Stimulated activated CD4-positive, alpha-beta T cell treated with anti-CD3 and anti-CD28 coated beads, Interleukin-4, amount 100 ng/mL, for 1 hour (primary cell): Measurements from ENCODE around the gene SH3RF2.
"Not testable (repeated sequence)": the region's sequence is repeated elsewhere in the genome, so short reads cannot be mapped to it uniquely, and the experiment has no call there.

Experiments used
- DNase-seq: peaks from one replicate; pipeline ENCODE4 v3.0.0-alpha.2; 2020

The SH3RF2 gene

GRCh38 chr5:145980718-145981117, 44.3 kb downstream of the SH3RF2 start:
- no peak for DNase-seq

DNA sequence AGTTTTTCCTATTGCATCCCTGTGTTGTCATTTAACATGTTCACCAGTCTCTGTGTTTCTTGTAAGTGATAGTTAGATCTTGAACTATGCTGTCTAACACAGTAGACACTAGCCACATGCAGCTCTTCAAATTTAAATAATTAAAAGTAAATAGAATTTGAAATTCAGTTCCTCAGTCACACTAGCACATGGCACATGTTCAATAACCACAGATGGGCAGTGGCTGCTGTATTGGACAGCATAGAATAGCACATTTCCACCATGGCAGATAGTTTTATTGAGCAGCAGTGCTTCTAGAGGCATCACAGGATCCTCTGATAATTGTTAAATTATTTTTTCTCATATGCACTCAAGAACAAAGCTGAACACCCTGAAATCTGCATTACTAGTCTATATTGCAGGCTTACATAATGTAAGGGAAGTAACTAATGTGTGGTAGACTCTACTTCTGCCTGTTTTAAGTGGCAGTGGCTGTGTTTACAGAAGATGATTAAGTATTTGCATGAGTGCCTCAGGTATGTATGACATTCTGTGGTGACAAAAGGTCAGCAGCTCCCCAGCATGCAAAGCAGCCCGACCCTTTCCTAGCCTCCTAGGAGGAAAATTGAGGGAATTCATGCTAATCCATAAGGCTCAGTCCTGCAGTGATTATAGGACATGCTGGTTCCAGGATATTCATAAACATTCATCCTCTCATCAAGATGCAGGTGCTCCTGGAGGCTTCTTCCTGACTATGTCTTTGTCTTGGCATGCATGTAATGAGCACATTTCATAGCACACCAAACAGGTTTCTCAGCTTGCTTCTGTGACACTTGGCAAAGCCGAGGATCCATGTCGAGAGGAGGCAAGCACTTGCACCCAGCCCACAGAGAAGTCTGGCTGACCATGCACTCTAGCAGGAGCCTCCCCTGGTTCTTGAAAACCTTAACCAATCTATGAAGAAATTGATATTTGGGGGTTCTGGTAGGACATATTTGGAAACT, 45.5 kb downstream of the SH3RF2 start:
- no peak for DNase-seq

DNA sequence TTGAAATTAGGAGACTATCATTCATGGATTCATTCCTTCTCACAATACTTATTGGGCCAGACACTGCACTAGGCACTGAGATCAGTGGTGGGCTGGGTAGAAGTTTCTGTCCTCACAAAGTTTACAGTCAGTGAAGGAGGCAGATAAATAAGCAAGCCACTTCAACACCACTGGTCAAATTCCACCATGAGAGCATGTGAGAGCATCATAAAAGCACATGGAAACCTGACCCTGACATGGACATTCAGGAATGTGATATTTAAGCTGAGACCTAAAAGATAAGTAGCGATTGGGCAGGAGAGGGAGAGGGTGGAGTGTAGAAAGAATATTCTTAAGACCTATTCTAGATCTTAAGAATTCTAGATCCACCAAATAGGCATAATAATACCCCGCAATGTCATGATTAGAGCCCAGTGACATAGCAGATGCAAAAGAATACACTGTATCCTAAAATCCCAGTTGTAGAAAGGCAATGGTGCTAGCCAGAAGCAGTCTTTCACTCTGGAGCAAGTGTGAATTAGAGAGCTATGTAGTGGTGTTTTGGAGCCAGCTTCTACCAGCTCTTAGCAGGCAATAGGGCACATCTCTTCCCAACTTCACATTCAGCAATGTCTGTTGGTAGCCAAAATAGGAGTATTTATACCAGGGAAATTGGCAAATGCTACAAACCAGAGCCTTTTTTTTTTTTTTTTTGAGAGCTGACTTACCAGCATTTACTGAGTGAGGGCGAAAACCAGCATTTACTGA, 46.4 kb downstream of the SH3RF2 start:
- DNase-seq = no peak

GRCh38 chr5:145983446-145983845, 47.1 kb downstream of the SH3RF2 start:
- DNase-seq = no peak

DNA sequence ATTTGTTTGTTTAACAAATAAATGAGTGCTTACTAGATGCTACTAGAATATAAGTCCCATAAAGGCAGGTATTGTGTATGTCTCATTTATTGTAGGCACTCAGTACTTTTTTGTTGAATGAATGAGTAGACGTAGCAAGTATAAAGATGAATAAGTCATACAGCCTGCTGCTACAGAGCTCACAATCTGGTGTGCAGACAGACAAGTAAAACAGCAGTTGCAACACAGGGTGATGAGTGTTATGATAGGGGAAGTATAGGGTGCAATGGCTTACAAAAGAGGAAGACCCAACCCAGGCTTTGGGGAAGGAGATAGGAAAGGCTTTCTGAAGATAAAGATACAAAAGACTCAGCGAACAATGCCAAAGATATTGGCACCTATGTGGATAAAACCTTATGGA, 47.7 kb downstream of the SH3RF2 start:
- no peak for DNase-seq

DNA sequence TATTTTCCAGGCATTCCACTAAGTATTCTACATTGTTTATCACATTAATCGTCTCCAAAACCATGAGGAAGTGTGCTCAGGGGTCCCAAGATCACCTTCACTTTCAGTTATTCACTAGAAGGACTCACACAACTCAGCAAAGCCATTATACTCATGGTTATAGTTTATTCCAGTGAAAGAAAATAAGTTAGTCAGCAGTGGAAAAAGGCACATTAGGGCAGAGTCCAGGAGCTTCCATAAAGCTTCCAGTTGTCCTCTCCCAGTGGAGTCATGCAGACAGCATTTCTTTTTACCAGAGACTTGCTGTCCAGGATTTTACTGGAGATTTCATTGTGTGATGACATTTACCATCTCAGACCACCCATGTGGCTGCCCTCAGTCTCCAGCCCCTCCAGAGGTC, 51.5 kb downstream of the SH3RF2 start:
- no peak for DNase-seq

DNA sequence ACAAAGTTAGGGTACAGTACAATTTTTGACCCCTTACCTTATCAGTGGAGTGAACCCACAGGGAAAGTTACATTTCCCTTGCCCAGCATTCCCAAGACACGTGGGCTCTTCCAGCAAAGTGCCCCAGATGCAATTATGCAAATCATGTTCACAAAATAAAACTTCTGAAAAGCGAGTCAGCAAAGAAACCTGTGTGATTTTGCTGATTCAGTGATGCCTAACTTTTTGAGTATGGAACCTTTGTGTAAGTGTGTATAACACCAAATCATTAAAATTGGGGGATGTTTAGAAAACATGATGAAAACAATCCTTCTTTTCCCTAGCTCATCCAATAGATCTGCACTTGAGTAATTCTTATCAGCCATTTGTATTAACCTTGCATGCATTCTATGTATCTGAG, 52.6 kb downstream of the SH3RF2 start:
- DNase-seq = no peak

DNA sequence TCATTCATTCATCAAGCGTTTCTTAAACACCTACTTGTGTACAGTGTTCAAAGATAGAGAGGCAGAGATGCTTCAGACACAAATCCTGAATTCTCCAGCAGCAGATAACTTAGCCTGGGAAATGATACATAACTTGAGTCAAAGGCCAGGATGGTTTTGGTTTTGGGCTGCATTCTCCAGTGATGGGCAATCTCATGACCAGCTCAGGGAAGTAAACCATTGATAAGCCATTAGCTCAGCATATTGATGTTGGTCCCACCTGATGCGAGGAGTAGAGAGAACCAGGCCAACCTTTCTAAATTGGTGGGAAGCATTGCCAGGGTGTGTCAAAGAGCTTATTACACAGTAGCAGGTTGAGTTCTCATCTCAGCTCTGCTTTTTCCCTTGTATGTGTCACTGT, 53.0 kb downstream of the SH3RF2 start:
- no peak for DNase-seq

DNA sequence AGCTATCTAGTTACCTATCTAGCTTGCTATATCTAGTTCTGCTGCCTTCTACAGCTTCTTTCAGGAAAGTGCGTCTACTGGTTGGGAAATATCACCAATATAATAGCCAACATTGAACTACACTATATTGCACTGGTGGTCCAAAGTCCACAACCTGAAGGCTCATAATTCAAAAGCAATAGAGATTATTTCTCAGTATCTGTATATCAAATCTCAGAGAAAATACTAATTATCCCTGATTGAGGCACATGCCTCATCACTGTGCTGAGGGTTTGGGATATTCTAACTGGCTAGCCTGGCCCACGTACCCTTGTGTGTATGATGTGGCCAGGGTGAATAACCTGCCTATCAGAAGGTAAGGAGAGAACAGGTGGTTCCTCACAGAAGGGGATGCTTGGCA, 53.8 kb downstream of the SH3RF2 start:
- DNase-seq = no peak

- no peak for DNase-seq
Measured at GRCh38 chr5:145991044-145991575, 54.7 kb downstream of the SH3RF2 start.

- not testable (repeated sequence) for DNase-seq
Measured at GRCh38 chr5:145993538-145993937, 57.2 kb downstream of the SH3RF2 start.

DNA sequence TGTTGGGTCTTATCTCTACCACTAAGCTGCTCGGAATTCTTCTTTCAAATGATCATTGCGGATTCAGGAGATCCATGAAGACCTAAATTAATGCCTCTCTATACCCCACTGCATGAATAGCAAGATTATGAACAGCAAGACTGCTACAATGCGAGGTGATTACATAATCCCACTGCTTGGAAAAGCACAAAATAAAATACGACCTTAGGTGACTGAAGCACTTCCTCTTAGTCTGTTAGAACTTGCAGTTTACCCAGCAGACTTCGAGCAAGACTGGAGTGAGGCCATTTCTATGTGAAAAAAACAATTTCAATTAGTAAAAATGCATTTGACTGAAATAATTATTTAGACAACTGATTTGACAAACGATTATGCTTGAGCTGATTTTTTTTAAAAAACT, 59.8 kb downstream of the SH3RF2 start:
- no peak for DNase-seq

DNA sequence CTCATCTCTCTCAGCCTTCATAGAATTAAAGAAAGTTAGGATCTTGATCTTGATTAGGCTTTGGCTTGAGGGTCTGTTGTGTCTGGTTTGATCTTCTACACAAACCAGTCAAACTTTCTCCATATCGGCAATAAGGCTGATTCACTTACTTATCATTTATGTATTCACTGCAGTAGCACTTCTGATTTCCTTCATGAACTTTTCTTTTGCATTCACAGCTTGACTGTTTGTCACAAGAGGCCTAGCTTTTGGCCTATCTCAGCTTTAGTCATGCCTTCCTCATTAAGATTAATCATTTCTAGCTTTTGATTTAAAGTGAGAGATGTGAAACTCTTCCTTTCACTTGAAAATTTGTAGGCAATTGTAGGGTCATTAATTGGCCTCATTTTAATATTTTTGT, 62.8 kb downstream of the SH3RF2 start:
- DNase-seq = no peak

DNA sequence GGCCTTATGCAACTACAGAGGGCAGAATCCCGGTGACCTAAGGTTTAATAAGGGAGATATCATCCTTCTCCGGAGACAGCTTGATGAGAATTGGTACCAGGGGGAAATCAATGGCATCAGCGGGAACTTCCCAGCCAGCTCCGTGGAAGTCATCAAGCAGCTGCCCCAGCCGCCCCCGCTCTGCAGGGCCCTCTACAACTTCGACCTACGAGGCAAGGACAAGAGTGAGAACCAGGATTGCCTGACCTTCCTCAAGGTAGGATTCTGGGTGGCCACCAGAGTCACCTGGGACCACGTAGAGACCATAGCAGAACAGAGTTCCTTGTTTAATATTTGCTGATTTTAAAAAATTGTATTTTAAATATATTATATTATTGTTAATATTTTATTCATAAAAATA, 63.7 kb downstream of the SH3RF2 start:
- no peak for DNase-seq

DNA sequence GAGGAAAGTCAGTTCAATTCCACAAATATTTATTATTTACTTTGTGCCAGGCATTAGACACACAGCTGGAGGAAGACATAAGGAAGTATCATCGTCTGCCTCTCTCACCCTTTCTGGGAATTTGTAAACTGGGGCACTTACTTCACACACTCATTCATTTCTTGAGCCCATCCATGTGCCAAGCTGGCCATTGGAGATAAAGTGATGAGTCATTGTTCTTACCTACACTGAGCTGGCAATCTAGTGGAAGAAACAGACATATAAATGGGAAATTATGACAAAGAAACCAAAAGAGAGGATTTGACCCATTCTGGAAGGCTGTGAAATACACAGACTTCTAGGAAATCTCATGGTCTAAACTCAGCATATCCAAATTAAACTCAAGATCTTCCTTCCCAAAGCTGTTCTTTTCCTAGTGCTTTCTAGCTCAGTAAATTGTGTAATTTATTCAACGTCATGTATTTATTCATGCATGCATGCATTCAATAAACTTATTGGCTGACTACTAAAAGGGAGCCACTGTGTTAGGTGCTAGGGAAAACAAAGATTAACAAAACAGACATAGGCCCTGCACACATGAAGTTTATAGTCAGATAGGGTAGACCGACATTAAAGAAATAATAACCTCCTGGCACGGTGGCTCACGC, 65.3 kb downstream of the SH3RF2 start:
- DNase-seq = no peak

- DNase-seq = no peak
Measured at GRCh38 chr5:146002491-146002890, 66.1 kb downstream of the SH3RF2 start.

- no peak for DNase-seq
Measured at GRCh38 chr5:146003852-146004251, 67.5 kb downstream of the SH3RF2 start.

DNA sequence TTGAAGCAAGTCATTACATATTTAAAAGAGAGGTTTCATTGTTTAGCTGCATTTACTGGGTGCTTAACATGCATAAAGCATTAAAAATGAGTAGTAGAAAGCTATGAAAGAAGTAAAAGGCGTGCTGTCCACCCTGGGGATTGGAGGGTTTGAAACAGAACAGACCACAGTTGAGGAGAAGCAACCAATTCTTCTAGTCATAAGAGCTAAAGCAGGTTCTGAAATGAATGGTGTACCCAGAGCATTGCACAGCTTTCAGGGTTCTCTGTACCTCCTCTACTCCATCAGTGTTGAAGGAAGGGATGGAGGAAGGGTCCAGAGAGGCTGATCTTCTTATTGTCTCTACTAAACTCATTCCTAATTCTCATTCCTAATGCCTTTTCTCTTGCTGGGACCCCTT, 68.9 kb downstream of the SH3RF2 start:
- DNase-seq = no peak

GRCh38 chr5:146005723-146006122, 69.3 kb downstream of the SH3RF2 start:
- no peak for DNase-seq

GRCh38 chr5:146006470-146007190, 70.3 kb downstream of the SH3RF2 start:
- DNase-seq = no peak

GRCh38 chr5:146007270-146007669, 70.9 kb downstream of the SH3RF2 start:
- no peak for DNase-seq

DNA sequence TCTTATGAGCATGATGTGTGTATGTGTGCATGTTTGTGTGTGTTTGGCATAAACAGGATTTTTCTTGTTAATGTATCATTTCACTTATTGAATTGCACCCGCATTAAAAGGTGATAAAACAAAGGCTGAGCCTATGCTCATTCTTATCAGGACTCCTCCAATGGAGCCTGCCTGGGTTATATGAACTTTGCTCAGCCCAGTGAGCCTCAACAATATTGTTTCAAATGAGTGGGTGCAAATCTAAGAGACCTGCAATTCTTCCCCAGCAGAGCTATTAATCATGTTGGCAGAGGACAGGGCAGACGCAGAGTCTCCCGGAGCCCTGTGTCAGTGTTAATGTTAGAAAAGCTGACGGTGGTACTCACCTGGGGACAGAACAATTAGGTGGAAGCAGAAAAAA, 71.6 kb downstream of the SH3RF2 start:
- DNase-seq = no peak

GRCh38 chr5:146009020-146009419, 72.6 kb downstream of the SH3RF2 start:
- no peak for DNase-seq
